Stimulated activated CD8-positive, alpha-beta memory T cell treated with anti-CD3 and anti-CD28 coated beads, Interleukin-4, amount 100 ng/mL, for 48 hours (primary cell): ENCODE data around the gene PHAF1.

ENCODE experiments used
- DNase-seq: peaks from one replicate; pipeline ENCODE4 v3.0.0-alpha.2; 2020

PHAF1 gene

GRCh38 chr16:67148656-67149275, 39.0 kb downstream of the PHAF1 start:
- DNase-seq, result no peak

- DNase-seq, result no peak
Observed at GRCh38 chr16:67149276-67150046, 39.7 kb downstream of the PHAF1 start.

DNA sequence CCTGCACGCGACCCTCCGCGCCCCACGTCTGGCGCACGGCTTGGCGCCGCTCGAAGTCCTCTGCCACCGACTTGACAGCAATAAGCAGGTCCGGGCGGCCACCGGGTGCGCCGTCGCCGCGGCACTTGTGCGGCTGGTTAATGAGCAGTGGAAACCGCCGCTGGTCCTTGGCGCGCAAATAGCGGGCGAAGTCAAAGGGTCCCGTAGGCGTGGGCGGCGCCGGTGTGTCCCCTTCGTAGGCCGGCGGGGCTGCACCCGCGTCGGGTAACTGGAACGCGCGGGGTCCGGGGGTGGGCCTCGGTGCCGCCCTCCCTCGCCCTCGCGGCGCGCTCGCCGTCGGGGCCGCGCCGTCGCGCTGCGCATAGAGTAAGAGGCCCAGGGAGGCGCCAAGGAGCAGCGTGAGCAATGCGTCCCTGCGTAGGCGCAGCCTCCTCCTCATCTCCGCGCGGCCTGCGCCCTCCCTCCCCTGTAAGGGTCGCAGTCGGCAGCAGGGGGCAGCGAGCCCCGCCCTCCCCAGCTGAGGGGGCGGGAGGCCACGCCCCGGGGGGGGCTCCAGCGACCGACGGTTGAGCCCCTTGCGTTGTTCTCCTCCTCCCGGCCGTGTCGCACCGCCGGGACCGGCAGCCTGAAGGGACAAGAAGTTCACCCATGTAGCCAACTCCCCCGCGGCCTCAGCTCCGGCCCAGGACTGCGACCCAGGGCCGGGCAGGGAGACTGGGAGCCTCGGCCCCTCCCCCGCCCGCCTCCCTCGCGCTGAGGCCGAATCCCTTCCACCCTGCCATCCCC, 40.5 kb downstream of the PHAF1 start:
- peak; percentile 69 for DNase-seq

DNA sequence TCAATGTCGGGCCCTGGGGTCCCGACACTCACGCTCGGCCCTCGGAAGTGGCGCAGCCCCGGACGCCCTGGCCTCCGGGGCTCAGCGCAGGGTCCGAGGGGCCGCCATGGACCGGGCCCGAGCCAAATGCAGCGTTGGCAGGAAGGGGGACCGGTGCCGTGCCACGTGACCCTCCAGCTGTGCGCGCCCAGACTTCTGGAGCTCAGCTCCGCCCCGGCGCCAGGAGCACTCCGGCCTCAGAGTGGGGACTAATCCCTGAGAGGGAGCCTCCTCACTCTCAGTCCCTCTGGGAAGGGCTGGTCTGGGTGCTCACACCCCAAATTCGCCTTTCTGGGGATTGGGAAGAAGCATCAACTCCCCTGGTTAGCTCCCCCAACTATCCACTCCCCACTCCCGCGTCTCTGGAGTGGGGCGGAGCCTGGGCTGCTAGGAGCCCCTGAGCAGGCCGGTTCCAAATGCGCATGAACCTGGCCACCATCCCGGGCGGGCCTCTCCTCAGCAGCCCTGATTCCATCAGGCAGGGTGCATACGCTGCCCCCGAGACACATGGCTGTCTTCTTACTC, 41.2 kb downstream of the PHAF1 start, which contains the start of gene B3GNT9:
Gene B3GNT9, minus strand, starts transcription at position 166 of the 564 bp plus-strand sequence. CDS start 513 bp downstream, outside the sequence.
- peak; percentile 67 for DNase-seq

GRCh38 chr16:67151431-67152097, 41.8 kb downstream of the PHAF1 start:
- DNase-seq, result no peak

GRCh38 chr16:67154578-67155294, 45.0 kb downstream of the PHAF1 start:
- no peak for DNase-seq

GRCh38 chr16:67155295-67156142, 45.8 kb downstream of the PHAF1 start:
- peak; percentile 87 for DNase-seq

GRCh38 chr16:67156143-67156844, 46.6 kb downstream of the PHAF1 start:
- no peak for DNase-seq

DNA sequence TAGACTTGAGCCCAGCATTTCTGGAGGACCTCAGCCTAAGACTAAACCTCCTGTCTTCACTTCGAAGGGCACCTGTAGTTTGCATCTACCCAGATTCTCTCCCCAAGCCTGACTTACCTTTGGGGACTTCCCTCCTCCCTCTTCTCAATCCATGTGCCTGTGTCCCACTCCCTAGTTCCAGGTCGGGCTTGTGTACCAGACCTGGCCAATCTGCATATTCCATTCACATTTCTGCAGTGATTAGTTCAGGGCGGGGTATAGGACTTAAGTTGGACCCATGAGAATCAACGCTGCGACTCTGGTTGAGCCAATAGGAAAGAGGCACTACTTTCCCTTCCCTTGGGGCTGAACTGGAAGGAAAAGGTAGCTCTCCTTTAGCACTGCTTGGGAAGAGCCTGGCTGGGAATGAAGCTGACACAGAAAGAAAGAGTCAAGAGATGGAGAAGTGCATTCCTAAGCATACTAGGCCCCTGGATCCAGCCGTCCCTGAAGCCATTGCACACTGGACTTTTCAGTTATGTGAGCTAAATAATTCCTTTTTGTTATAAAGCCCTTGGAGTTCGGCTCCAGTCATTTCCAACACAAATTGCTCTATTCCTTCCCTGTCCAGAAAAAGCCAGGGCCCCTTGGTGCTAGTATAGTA, 47.5 kb downstream of the PHAF1 start:
- DNase-seq, result no peak

DNA sequence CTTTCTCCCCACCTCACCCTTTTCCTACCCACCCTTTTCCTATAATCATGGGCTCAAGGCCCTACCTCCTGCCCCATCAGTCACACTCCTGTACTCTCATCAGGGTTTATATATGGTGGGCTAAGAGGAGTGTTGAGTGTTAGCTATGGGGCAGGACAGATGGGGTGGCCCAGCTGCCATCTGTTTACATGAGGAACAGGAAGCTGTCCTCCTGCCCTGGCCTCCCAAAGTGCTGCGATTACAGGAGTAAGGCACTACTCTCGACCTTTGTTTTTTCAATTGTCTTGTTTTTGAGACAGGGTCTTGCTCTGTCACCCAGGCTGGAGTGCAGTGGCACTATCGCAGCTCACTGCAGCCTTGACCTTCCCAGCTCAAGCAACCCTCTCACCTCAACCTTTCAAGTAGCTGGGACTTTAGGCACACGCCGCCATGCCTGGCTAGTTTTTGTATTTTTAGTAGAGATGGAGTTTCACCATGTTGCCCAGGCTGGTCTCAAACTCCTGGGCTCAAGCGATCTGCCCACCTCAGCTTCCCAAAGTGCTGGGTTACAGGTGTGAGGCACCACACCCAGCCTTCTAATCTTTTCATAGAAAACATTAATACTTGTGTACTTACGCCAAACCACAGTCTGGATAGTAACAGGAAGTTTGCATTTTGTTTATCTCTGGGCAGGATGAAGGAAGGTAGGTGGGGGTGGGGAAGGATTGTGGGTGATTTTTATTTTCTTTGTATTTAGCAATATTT, 48.3 kb downstream of the PHAF1 start:
- DNase-seq, result no peak

GRCh38 chr16:67158637-67159600, 49.2 kb downstream of the PHAF1 start:
- peak; percentile 90 for DNase-seq

GRCh38 chr16:67161595-67162058, 51.9 kb downstream of the PHAF1 start:
- DNase-seq, result no peak

- DNase-seq, result no peak
Observed at GRCh38 chr16:67162506-67163163, 52.9 kb downstream of the PHAF1 start.

- DNase-seq, result peak; percentile 54
Observed at GRCh38 chr16:67163164-67163998, 53.6 kb downstream of the PHAF1 start.

DNA sequence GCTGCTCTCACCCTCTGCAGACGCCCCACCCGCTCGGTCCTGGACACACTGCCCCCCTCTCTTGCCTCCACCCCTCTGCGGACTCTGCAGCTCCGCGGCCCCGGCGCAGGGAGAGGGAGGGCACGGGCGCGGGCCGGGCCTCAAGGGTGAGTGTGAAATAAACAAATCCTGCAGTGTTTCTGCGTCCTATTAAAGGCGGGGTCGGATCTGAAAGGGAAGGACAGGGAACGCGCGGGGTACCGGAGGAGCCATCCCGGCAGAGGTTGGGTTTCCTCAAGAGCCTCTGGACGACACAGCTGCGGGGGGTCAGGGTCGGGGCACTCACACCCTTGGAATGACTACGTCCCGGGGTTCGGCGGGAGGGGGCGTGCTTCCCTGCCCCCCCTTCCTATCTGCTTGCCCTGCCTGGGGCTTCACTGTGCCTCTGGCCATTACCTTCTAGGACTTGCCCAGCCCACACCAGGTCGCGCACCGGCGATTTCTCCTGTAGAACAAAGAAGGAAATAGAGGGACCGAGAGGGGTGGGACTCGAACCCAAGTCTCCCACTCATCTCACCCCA, 54.3 kb downstream of the PHAF1 start:
- peak; percentile 36 for DNase-seq

DNA sequence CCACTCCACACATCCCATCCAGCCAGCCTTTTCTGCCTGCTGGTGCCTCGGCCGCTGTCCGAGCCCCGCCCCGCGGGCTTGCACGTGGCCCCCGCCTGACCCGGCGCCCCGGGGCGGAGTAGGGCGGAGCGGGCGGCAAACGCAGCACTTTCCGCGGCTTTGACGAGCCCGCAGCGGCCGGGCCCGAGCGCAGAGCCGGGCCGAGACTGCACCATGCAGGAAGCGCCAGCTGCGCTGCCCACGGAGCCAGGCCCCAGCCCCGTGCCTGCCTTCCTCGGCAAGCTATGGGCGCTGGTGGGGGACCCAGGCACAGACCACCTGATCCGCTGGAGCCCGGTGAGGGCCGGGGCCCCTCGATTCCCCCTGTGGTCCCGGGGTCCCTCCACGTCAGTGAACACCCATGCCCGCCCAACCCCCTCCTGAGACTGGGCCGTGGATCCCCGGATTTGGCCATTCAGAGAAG, 54.9 kb downstream of the PHAF1 start, which contains the start of gene HSF4:
Gene HSF4, plus strand, starts transcription at position 147 of the 463 bp plus-strand sequence. Its CDS starts 67 bp downstream, at position 214.
- DNase-seq, result no peak
